ENCODE results near the gene NUMB. TPM values are rescaled to one million over a fixed set of nuclear protein-coding genes. Genes with fewer than 3 reads are reported as not detected.

NUMB gene
- total RNA-seq, 4 donors from 2014 or later: 105 to 125 (median 117) TPM

DNA sequence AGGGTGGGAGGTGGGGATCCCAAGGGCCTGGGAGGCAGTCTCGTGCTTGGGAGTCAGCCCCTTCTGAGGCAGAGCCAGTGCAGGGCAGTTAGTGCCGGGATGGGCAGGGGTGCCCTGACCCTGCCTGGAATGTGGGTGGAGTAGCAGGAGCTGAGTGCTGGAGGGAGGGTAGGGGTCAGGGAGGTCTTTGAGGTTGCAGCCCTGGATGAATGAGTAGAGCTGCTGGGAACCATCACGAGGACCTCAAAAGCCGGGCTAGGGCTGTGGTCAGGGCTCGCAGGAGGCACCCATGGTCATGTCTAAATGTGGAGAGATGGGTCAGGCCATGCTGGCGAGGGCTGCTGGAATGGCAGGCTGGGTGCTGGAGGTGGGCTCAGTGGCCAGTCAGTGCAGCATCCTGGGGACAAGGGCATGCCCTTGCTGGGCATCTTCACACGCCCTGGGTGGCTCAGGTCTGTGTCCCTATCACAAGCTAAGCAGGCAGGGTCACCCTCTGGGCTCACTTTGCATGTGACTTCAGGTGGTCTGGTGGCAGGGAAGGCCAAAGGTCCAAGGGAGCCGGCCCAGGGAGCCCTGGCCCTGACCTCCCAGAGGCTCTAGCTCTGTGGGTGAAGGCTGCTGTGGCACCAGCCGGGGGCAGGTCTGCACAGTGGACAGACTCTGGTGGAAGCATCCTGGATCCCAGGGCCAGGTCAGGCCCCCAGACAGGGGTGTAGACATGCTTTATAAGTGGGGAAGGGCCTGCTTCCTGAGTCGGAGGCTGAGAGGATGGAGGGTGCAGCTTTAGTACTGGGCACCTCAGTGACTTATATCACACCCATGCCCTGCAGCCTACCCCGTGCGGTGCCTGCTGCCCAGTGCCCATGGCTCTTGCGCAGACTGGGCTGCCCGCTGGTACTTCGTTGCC lies 196.6 kb downstream of the NUMB start:
- no peak for TF ChIP-seq POLR2A (IDR thresholded peaks at IDR 0.05)
- TF ChIP-seq, protein P1, sequence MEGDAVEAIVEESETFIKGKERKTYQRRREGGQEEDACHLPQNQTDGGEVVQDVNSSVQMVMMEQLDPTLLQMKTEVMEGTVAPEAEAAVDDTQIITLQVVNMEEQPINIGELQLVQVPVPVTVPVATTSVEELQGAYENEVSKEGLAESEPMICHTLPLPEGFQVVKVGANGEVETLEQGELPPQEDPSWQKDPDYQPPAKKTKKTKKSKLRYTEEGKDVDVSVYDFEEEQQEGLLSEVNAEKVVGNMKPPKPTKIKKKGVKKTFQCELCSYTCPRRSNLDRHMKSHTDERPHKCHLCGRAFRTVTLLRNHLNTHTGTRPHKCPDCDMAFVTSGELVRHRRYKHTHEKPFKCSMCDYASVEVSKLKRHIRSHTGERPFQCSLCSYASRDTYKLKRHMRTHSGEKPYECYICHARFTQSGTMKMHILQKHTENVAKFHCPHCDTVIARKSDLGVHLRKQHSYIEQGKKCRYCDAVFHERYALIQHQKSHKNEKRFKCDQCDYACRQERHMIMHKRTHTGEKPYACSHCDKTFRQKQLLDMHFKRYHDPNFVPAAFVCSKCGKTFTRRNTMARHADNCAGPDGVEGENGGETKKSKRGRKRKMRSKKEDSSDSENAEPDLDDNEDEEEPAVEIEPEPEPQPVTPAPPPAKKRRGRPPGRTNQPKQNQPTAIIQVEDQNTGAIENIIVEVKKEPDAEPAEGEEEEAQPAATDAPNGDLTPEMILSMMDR (IDR thresholded peaks at IDR 0.05): no peak
- Histone ChIP-seq H3K36me3 (no peaks in the 10 kb centered on the region), H3K27ac (no peak overlapping the region)

DNA sequence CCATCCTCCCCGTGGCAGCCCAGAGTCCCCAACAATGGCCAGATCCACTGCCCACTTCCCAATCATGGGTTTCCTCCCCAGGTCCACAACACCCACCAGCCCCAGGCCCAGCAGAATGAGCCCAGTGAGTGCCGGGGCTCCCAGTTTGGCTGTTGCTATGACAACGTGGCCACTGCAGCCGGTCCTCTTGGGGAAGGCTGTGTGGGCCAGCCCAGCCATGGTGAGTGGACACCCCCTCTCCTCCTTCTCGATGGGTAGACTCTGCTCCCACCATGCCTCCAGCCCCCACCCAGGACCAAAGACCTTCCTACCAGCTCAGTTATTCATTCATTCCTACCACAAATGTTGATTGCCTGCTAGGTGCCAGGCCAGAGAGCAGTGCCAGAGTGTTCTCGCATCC lies 197.3 kb downstream of the NUMB start:
- Histone ChIP-seq H3K27me3 (no peaks in the 10 kb centered on the region), H3K9me3 (no peaks in the 10 kb centered on the region), H3K4me1 (no peaks in the 10 kb centered on the region), H3K27ac (no peak overlapping the region), H3K4me3 (no peak overlapping the region), H3K36me3 (no peaks in the 10 kb centered on the region)
- DNase-seq: no peak
- TF ChIP-seq, protein P1 (IDR thresholded peaks at IDR 0.05): no peak
- no peak for TF ChIP-seq POLR2A (IDR thresholded peaks at IDR 0.05)

More for the DNA sequence above, 196.6 kb downstream of the NUMB start:
- H3K9me3 ChIP-seq: no peaks in the 10 kb centered on the region
- H3K4me3 ChIP-seq: no peak overlapping the region
- no peaks in the 10 kb centered on the region for H3K27me3 ChIP-seq
- H3K4me1 ChIP-seq: no peaks in the 10 kb centered on the region
- DNase-seq: no peak

DNA sequence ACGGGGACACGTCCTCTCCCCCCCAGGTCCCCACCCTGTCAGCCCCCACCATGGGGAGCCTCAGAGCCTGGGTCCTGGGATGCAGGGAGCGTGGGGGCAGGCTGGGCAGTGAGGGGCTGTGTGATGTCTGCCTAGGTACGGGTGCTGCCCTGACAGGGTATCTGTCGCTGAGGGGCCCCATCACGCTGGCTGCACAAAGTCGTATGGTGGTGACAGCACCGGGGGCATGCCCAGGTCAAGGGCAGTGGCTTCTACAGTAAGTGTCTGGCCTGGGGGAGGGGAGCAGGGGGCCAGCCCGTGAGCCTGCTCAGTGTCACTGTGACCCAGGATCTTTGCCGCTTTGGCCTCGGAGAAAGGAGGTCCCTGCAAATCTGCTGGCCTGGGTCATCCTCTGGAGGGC lies 197.8 kb downstream of the NUMB start:
- Histone ChIP-seq H3K27ac (no peak overlapping the region), H3K4me3 (no peak overlapping the region), H3K36me3 (no peaks in the 10 kb centered on the region), H3K4me1 (no peaks in the 10 kb centered on the region), H3K27me3 (no peaks in the 10 kb centered on the region), H3K9me3 (no peaks in the 10 kb centered on the region)
- peak in 1 of 3 donors; percentile 35 for DNase-seq
- TF ChIP-seq, protein P1 (IDR thresholded peaks at IDR 0.05): no peak
- TF ChIP-seq POLR2A (IDR thresholded peaks at IDR 0.05): no peak

DNA sequence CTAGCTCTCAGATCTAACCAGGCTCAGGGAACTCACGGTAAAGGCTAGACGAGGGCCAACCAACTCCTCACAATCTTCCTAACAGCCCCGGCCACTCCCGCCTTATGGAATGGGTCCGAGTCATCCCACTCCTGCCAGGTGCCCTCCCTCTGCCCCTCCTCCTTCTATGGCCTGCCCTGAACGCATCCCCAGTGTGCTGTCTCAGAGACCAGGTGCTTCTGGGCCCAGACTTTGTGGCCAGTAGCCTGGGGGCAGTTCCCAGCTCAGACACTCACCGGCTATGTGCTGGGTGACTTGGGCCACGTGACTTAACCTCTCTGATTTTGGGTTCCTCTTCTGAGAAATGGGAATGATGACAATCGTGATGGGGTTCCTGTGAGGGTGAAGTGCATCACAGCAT lies 198.5 kb downstream of the NUMB start:
- no peak overlapping the region for H3K4me3 ChIP-seq
- H3K27ac ChIP-seq: no peak overlapping the region
- no peaks in the 10 kb centered on the region for H3K4me1 ChIP-seq
- DNase-seq: peak in 2 of 3 donors; percentile 24 to 36
- H3K9me3 ChIP-seq: no peaks in the 10 kb centered on the region
- H3K27me3 ChIP-seq: no peaks in the 10 kb centered on the region
- TF ChIP-seq POLR2A (IDR thresholded peaks at IDR 0.05): no peak
- no peaks in the 10 kb centered on the region for H3K36me3 ChIP-seq

DNA sequence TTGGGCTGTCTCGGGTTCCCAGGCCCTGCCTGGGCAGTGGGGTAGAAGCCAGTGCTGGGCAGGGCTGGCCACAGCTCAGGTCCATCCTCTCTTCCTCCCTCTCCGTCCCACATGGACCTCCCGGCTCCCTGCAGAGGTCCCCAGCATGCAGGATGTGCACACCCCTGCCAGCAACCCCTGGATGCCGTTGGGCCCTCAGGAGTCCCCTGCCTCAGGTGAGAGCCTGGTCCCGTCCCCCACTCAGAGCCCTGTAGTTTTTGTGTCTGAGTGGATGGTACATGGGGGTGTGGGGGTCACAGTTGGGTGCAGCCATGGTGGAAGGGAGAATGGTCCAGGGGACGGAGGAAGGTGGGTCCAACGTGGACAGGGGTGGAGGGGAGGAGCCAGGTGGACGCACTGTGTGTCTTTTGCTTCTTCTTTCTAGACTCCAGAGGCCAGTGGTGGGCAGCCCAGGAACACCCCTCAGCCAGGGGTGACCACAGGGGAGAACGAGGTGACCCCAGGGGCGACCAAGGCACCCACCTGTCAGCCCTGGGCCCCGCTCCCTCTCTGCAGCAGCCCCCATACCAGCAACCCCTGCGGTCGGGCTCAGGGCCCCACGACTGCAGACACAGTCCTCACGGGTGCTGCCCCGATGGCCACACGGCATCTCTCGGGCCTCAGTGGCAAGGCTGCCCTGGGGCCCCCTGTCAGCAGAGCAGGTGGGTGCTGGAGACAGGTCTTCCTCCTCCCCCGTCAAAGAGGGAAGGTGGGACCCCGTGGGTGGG lies 199.3 kb downstream of the NUMB start:
- TF ChIP-seq POLR2A (IDR thresholded peaks at IDR 0.05): no peak
- TF ChIP-seq, protein P1 (IDR thresholded peaks at IDR 0.05): no peak
- Histone ChIP-seq H3K36me3 (no peaks in the 10 kb centered on the region), H3K9me3 (no peaks in the 10 kb centered on the region), H3K4me3 (no peak overlapping the region), H3K27ac (no peak overlapping the region), H3K27me3 (no peaks in the 10 kb centered on the region), H3K4me1 (no peaks in the 10 kb centered on the region)
- DNase-seq: peak in 2 of 3 donors; percentile 30 to 37

DNA sequence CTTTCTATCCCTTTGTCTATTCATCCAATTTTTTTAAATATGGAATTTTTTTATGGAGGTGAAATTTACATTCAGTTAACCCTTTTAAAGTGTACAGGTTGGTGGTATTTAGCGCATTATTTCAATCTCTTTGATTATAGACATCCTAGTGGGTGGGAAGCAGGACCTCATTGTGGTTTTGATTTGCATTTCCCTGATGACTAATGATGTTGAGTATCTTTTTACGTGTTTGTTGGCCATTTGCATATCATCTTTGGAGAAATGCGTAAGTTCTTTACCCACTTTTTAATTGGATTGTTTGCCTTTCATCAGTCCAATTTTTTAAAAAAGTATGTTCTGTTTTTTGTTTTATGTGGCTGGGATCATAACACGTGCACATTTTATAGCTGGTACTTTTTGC lies 200.3 kb downstream of the NUMB start:
- H3K4me1 ChIP-seq: no peaks in the 10 kb centered on the region
- DNase-seq: no peak
- H3K36me3 ChIP-seq: no peaks in the 10 kb centered on the region
- no peaks in the 10 kb centered on the region for H3K27me3 ChIP-seq
- TF ChIP-seq, protein P1 (IDR thresholded peaks at IDR 0.05): no peak
- TF ChIP-seq POLR2A (IDR thresholded peaks at IDR 0.05): no peak
- H3K9me3 ChIP-seq: no peaks in the 10 kb centered on the region
- H3K27ac ChIP-seq: no peak overlapping the region
- H3K4me3 ChIP-seq: no peak overlapping the region
